Nasal cavity respiratory epithelium epithelial cell of viscerocranial mucosa (primary cell): ENCODE measurements around the gene ODAPH. TPM values are rescaled to one million over a fixed set of nuclear protein-coding genes. Genes with fewer than 3 reads are reported as not detected.

ENCODE experiments used
- total RNA-seq: library from RNA; depleted of rRNA; stranded (reverse); fragments of >200 nt; gene quantifications from 2 replicates; pipeline ENCODE4 v1.2.3, GENCODE V29; 2014

ODAPH gene, protein sequence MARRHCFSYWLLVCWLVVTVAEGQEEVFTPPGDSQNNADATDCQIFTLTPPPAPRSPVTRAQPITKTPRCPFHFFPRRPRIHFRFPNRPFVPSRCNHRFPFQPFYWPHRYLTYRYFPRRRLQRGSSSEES
- total RNA-seq = not detected in 2 replicates

DNA sequence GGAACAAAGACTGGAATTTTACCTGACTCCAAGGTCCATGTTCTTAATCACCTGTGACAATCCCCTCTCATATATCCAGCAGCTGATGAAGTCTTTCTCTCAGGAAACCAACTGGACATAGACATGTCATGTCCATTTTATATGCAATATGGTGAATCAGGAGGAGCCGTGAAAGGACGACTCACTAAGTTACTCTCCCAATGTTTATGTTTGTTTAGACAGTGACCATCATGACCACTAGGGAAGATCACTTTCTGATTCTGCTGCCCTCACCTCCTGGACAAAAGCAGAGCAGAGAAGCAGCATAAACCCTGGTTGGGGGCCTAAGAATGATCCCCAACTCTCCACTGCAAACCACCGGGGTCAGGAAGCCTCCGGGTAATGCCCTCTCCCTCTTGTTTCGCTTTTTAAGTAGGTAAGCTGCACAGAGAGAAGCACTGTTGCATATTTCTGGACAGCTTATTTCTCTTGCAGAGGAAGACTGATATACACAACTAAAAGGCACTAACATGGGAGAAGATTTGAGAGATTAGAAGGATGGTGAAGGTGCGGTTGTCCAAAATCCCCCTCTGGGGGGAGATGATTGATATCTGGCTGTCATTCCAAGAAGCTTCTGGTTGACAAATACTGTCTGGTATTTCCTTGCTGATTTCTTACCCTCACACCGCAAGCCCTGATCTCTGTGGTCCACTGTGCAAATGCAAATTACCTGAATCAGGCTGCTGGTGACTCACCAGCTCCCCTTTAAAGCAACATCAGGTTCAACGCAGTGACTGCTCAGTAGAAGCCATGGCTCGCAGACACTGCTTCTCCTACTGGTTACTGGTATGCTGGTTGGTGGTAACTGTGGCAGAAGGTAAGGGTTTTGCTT, at the start of gene ODAPH:
Gene ODAPH, plus strand, starts transcription at position 773 of the 871 bp plus-strand sequence. Its CDS starts 17 bp downstream, at position 790.

DNA sequence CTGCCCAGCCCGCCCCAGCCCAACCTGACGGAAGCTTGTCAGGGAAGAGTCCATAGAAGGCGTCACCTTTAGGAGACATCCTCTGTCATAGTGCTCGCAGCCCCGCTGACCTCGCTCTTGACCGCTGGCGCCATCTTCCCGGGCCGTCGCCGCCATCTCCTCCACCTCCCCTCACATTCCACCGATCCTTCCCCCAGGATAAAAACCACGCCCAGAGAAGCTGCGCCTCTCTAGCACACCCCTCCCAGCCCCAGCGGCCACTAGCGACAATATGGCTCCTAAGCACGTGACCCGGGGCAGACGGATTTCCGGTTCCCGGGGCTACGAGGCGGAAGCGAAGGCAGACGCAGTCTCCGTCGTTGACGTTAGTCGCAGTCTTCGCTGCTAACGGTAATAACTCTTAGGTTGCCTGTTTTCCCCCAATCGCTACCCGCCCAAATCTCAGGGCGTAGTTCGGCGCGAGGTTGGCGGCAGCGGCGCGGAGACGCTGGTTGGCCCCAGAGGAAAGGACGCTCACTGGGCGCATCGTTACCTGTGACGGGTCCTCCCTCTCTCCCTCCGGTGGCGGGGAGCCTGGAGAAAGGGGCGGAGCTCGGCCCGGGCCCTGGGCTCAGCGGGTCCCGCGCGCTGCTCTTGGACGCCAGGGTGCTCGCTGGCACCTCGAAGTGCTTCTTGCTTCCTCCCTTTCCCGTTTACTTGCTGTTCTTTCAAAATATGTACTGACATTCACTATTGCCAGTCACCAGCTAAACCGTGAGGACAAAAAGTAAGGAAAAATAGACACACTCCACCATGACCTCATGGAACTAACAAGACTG, 41.5 kb upstream of the ODAPH start, which contains the start of the genes RCHY1 and THAP6:
Gene RCHY1, minus strand, starts transcription at position 273 of the 818 bp plus-strand sequence. Its CDS starts 117 bp downstream, at position 156.
Gene THAP6, plus strand, starts transcription at position 343 of the 818 bp plus-strand sequence. CDS start 980 bp downstream, outside the sequence.

Other genes starting within 250 kb of the ODAPH start
- 18.1 and 33.7 TPM in 2 replicates for gene RCHY1, start 41.7 kb upstream of the ODAPH start, total RNA-seq
- 14.4 and 22.4 TPM in 2 replicates for gene THAP6, start 41.6 kb upstream of the ODAPH start, total RNA-seq
- gene CDKL2, start 74.5 kb downstream of the ODAPH start, total RNA-seq = 0.34 and 3.0 TPM in 2 replicates
- 201 and 299 TPM in 2 replicates for gene G3BP2, start 117.3 kb downstream of the ODAPH start, total RNA-seq
- gene USO1, start 168.5 kb downstream of the ODAPH start, total RNA-seq = 92.1 and 120 TPM in 2 replicates